ENCODE measurements around the gene CT47C1. TPM values are rescaled to one million over a fixed set of nuclear protein-coding genes. Genes with fewer than 3 reads are reported as not detected.
"Not testable (repeated sequence)": the region's sequence is repeated elsewhere in the genome, so short reads cannot be mapped to it uniquely, and the experiment has no call there.

The CT47C1 gene
- not detected in 2 replicates for total RNA-seq (2014; rRNA removed; shearing (Covaris generic))

DNA sequence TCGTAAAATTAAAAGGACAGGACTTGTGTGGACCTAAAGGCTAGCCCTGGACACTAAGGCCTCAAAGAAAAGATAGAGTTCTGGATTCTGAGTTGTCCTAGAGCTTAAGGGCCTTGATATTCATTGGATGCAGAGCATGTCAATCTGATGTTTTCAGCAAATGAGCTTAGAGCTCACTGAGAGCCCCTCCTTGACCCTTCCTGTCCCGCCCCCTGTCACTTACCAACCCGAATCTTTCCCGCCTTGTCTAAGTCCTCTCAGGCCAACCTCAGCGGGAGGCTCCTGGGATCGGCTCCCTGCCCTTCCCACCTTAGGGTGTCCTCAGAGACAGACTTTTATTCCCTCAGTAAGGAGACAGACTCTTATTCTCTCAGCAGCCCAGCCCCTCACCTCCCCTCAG, at the start of gene CT47C1:
Gene CT47C1 (plus strand): TSS at position 250 of the 400 bp plus-strand sequence. CDS start 233 bp downstream, outside the sequence.
- DNase-seq (ENCODE audit: low spot score), result no peak

- DNase-seq (ENCODE audit: low spot score), result no peak
Observed at GRCh38 chrX:119025900-119026299, 46.9 kb upstream of the CT47C1 start.

GRCh38 chrX:119026344-119026743, 46.4 kb upstream of the CT47C1 start:
- DNase-seq (ENCODE audit: low spot score), result not testable (repeated sequence)

DNA sequence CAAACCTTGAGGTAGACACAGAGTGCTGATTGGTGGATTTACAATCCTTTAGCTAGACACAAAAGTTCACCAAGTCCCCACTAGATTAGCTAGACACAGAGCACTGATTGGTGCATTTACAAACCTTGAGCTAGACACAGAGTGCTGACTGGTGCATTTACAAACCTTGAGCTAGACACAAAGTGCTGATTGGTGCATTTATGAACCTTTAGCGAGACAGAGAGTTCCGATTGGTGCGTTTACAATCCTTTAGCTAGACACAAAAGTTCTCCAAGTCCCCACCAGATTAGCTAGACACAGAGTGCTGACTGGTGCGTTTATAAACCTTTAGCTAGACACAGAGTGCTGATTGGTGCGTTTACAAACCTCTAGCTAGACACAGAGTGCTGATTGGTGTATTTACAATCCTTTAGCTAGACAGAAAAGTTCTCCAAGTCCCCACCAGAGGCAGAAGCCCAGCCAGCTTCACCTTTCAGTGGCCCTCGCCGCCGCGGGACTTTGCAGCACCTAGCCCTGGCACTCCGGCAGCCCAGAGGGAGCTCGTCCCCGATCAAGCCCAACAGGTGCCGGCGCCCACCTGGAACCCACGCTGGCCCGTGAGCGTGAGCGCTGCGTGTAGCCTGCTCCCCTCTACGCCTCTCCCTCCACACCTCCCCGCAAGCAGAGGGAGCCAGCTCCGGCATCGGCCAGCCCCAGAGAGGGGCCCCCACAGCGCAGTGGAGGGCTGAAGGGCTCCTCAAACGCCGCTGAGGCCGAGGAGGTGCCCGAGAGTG, 44.6 kb upstream of the CT47C1 start:
- not testable (repeated sequence) for DNase-seq (ENCODE audit: low spot score)

DNA sequence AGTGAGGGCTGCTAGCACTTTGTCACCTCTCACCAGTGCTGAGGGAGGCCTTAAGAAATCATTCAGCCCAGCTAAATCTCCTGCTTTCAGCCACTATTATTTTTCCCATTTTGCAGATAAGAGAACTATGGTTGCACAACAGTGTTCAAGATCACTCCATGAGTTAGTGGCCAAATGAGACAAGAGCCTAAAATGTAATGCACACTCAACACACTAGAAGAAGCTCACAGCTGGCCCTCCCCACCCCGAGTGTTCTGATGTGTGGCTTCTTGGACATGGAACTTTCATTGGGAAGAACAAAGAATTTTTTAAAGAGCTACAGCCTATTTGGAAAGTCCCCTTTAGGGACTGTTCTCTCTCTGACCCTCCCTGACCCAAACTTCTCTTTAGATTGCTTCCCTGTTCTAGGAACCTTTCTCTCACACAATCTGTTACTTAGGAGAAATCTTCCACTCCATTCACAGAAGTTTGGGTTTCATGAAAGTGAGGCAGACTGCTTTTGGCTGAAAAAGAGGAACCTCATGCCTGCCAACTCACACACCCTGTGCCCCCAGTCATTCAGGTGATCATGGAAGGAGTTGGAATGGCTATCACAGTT, 44.0 kb upstream of the CT47C1 start:
- no peak for DNase-seq (ENCODE audit: low spot score)

- DNase-seq (ENCODE audit: low spot score), result not testable (repeated sequence)
Observed at GRCh38 chrX:119029656-119030055, 43.1 kb upstream of the CT47C1 start.

DNA sequence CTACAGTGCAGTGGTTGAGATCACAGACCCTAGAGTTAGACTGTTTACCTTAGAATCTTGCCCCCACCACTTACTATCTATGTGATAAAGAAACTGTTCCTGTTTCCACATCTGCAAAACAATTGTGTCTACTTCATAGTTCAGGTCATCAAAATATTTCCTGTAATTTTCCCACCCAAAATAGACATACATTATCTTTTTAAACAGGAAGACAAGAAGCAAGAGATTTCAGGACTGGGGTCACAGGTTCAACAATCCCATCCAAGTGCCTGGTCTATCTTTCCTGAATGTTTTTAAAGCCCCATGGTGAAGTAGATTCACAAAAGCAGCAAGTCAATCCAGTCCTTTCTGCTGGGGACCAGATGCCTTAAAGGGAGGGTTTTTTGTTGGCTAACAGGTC, 41.8 kb upstream of the CT47C1 start:
- no peak for DNase-seq (ENCODE audit: low spot score)

- DNase-seq (ENCODE audit: low spot score), result no peak
Observed at GRCh38 chrX:119036107-119037029, 36.4 kb upstream of the CT47C1 start.

DNA sequence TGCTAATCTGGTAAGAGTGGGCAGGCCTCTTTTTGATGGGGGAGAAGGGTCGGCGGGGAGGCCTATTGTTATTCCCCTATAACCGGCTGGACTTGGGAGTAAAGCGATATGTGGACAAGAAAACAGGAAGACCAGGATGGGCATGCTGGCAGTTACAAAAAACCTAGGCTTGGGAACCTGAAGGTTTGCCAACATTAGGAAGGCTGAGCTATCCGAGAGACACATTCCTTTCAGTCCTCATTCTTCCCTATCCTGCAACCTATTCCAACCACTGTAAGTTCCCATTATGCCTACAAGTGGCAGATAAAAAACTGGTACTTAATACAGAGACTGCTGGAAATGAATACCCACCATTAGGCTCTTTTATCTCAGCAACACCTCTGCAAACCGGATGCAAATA, 32.4 kb upstream of the CT47C1 start:
- no peak for DNase-seq (ENCODE audit: low spot score)

GRCh38 chrX:119041175-119041574, 31.6 kb upstream of the CT47C1 start:
- DNase-seq (ENCODE audit: low spot score), result peak; percentile 31

- DNase-seq (ENCODE audit: low spot score), result no peak
Observed at GRCh38 chrX:119042040-119042439, 30.8 kb upstream of the CT47C1 start.

- DNase-seq (ENCODE audit: low spot score), result no peak
Observed at GRCh38 chrX:119042996-119043395, 29.8 kb upstream of the CT47C1 start.

GRCh38 chrX:119045884-119046283, 26.9 kb upstream of the CT47C1 start:
- DNase-seq (ENCODE audit: low spot score), result no peak

DNA sequence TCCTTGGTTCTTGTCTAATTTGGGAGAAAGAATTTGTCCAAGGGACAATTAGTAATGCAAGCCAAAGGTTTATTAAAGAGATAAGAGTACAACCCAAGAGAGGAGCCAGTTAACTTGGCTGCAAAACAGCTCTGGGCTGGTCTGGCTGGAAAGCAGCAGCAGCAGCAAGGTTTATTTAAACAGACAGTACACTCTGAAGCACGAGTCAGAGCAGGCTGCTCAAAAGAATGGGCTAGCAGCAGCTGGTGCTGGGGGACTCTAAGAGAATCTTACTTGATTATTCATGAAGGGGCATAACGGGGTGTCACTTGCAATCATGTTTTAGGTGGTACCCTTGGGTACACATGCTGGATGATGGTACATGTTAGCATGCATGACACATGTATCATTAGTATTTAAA, 17.1 kb upstream of the CT47C1 start:
- DNase-seq (ENCODE audit: low spot score), result no peak

DNA sequence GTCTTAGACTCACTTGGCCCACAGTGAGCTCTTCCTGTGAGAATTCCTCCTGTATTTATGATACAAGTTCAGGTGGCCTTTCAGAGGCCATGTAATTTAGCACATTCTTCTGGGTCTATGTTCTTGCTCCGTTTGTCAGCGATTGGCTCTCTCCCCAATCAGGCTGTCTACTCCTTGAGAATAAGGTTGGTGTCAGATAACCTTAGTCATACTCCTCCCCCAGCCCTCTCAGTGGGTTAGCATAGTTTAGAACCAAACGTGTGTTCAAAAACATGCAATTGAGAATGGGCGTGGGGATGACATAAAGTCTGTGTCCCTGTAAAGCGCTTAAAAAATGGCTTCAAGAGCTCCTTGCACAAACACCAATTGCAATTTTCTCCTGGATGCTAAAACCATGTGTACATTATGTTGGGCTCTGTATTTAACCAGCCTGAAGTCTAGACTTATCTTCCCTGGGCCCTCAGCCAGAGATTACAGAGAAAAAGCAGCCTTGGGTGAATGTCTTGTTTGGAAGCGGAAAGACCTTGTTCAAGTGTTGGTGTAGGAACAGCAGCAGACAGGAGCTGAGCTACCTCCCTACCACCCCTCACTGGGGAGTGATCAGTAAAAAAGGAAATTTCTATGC, 9.9 kb upstream of the CT47C1 start:
- DNase-seq (ENCODE audit: low spot score), result peak; percentile 19

GRCh38 chrX:119063428-119063827, 9.4 kb upstream of the CT47C1 start:
- DNase-seq (ENCODE audit: low spot score), result no peak

- peak; percentile 59 for DNase-seq (ENCODE audit: low spot score)
Observed at GRCh38 chrX:119067023-119067739, 5.6 kb upstream of the CT47C1 start.

DNA sequence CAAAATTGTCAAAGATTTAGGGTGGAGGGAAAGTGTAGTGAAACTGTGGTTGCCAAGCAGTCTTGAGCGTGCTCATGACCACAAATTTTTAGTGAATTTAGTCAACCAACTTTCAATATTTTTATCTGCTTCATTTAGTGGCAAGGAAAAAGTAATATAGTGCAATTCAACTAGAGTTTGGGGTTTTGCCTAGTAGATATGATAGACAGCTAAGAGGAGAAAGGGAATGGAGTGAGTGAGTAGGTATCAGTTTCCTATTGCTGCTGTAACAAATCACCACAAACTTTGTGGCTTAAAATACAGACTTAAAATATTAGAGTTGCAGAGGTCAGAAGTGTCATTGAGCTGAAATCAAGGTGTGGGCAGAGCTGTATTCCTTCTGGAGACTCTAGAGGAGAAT, 3.7 kb upstream of the CT47C1 start:
- no peak for DNase-seq (ENCODE audit: low spot score)

DNA sequence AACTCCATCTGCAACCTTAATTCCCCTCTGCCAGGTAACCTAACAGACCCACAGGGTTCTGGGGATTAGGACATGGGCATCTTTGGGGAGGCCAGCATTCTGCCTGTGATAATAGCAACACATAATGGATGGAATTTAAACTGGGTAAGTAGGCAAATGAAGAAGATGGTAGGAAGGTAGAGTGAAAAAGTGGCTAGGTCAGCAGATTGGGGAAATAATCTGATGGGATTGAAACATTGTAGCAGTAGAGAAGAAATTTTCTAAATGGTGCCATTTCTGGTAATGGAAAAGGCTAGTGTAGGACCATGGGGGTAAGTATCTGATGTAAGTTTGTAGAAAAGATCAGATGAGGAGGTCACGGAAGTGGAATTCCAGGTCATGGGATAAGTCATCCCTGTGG, 3.0 kb upstream of the CT47C1 start:
- no peak for DNase-seq (ENCODE audit: low spot score)

GRCh38 chrX:119071381-119071780, 1.4 kb upstream of the CT47C1 start:
- DNase-seq (ENCODE audit: low spot score), result no peak
